ENCODE results near the gene DUSP12. TPM values are rescaled to one million over a fixed set of nuclear protein-coding genes. Genes with fewer than 3 reads are reported as not detected.

DUSP12 gene
- total RNA-seq, 2 experiments from 2014 or later = 24.1 to 27.6 TPM

DNA sequence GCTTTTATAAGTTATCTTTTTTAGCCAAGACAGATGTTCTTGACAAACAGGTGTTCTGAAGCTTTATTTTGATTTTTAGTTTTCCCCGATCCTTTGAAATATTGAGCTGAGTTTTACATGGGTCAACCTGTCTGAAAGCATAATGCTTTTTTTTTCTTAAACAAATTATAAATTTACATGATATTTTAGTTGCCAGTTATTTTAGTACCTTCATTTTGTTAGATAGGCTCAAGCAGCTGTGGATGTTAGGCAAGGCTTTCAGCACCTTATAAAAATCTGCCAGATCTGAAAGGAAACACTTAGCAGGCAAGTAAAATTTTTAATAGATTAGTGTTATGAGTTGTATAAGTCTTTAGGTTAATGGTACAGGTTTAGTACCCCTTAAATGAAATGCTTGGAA is 50.2 kb downstream of the DUSP12 start:
- Mint-ChIP-seq H3K4me3 (no peak overlapping the region), H3K27me3 (ENCODE audit: low read depth) (no peaks in the 10 kb centered on the region), H3K27ac (no peak overlapping the region), H3K4me1 (ENCODE audit: low read depth) (no peaks in the 10 kb centered on the region), H3K36me3 (ENCODE audit: low read depth) (peaks cover 50% of the 10 kb centered on the region), H3K9me3 (ENCODE audit: insufficient read depth) (no peaks in the 10 kb centered on the region)
- DNase-seq = no peak
- no peak for ATAC-seq
- ChIA-PET CTCF (interaction anchor here (1.0 to 1.3 kb wide), 2 partner anchors 130 to 238 kb away, joined by 3 read pairs; no protein-coding TSS in a partner anchor), POLR2A (interaction anchor here (0.6 kb wide), 1 partner anchor 1384 kb away, joined by 4 read pairs; no protein-coding TSS in a partner anchor)

DNA sequence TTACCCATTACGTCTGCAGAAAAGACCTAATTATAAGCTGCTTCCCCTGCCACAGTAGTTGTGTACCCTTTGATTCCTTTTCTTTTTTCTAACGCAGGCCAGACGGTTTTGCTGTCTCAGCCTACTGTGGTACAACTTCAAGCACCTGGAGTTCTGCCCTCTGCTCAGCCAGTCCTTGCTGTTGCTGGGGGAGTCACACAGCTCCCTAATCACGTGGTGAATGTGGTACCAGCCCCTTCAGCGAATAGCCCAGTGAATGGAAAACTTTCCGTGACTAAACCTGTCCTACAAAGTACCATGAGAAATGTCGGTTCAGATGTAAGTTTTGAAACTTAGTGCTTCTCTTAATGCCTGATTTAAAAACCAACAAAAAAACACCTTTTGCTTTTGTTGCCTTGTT is 52.4 kb downstream of the DUSP12 start:
- POLR2A ChIA-PET = no interaction called here

DNA sequence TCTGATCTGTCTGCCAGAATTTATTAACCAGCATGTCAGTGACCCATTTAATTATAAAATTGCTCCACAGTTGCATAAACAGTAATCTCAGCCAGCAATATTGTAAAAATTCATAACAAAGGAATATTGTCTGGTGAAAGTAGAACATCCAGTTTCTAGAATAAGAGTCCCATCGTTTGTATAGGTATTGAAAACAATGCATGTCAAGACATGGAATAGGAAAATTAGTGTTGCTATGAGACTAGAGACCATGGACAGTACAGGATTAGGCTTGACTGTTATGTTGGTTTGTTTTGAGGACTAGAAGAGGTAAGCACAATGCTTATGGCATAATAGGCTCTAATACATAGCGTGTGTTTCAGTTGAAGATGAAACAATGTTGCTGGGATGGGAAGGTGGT is 53.6 kb downstream of the DUSP12 start:
- Mint-ChIP-seq H3K4me3 (no peak overlapping the region), H3K27me3 (ENCODE audit: low read depth) (no peaks in the 10 kb centered on the region), H3K27ac (no peak overlapping the region), H3K4me1 (ENCODE audit: low read depth) (no peaks in the 10 kb centered on the region), H3K36me3 (ENCODE audit: low read depth) (peaks cover 45% of the 10 kb centered on the region), H3K9me3 (ENCODE audit: insufficient read depth) (no peaks in the 10 kb centered on the region)
- CTCF ChIA-PET = interaction anchor here (2.3 kb wide), 1 partner anchor 11 kb away, joined by 16 read pairs; no protein-coding TSS in a partner anchor
- POLR2A ChIA-PET = no interaction called here
- ATAC-seq = no peak
- no peak for DNase-seq

More for the DNA sequence above, 52.4 kb downstream of the DUSP12 start:
- CTCF ChIA-PET = interaction anchor here (0.6 to 2.3 kb wide), 2 partner anchors 9 to 235 kb away, joined by 3 to 16 read pairs; no protein-coding TSS in a partner anchor
- ATAC-seq (no peak), DNase-seq (no peak)
- H3K27me3 Mint-ChIP-seq (ENCODE audit: low read depth) = no peaks in the 10 kb centered on the region
- no peak overlapping the region for H3K27ac Mint-ChIP-seq
- no peaks in the 10 kb centered on the region for H3K9me3 Mint-ChIP-seq (ENCODE audit: insufficient read depth)
- peaks cover 53% of the 10 kb centered on the region for H3K36me3 Mint-ChIP-seq (ENCODE audit: low read depth)
- H3K4me3 Mint-ChIP-seq = no peak overlapping the region
- no peaks in the 10 kb centered on the region for H3K4me1 Mint-ChIP-seq (ENCODE audit: low read depth)

DNA sequence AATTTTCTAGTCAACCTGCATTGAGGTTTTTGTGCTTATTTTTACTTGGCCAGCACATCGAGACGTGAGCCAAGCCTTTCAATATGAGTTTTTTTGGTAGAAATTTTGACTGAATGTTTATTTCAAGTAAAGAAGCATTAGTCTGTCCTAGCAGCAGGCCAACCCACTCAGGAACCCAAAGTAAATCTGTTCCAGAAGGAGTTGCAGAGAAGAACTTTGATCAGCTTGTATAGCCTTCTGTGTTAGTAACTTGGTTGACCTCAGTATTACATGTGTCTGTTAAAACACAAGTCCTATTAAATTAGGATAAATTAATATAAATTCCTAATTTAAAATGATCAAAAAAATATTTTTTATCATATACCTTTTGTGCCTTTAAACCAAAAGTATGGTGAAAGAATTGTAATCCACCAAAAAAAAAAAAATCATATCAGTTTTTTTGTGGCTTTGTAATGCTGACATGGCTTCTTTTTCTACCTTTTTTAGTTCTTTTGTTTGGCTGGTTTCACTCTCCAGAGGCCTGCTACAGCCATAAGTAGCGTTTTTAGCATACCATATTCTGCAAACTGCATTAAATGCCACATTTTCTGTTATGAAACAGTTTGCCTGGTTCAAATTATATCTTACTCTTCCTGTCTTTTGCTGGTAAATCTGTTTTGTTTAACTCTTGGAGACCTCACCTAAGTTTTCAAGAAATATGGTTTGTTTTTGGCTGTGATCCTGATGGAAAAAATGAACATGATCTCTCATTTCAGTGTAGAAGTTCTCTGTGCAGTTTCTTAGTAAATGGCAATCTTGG is 56.0 kb downstream of the DUSP12 start:
- DNase-seq (no peak), ATAC-seq (no peak)
- ChIA-PET CTCF (no interaction called here), POLR2A (no interaction called here)
- Mint-ChIP-seq H3K36me3 (ENCODE audit: low read depth) (peaks cover 53% of the 10 kb centered on the region), H3K9me3 (ENCODE audit: insufficient read depth) (peaks cover 8% of the 10 kb centered on the region), H3K27ac (no peak overlapping the region), H3K4me3 (no peak overlapping the region), H3K4me1 (ENCODE audit: low read depth) (no peaks in the 10 kb centered on the region), H3K27me3 (ENCODE audit: low read depth) (no peaks in the 10 kb centered on the region)

Other genes starting within 250 kb of the DUSP12 start
- under 1 TPM in 1 of 2 experiments, not detected in 1; 0.21 TPM for gene FCGR2A, start 244.3 kb upstream of the DUSP12 start, total RNA-seq
- gene HSPA6, start 225.2 kb upstream of the DUSP12 start, total RNA-seq = 1 to 10 TPM in 1 of 2 experiments, under 1 TPM in 1; 0.94 to 1.1 TPM
- gene FCGR3A, start 200.0 kb upstream of the DUSP12 start, total RNA-seq = under 1 TPM; 0.50 to 0.52 TPM
- not detected for gene FCGR3B, start 118.6 kb upstream of the DUSP12 start, total RNA-seq
- gene FCGR2B, start 86.6 kb upstream of the DUSP12 start, total RNA-seq = not detected
- gene FCRLA, start 42.6 kb upstream of the DUSP12 start, total RNA-seq = not detected
- under 1 TPM; 0.97 TPM for gene FCRLB, start 28.2 kb upstream of the DUSP12 start, total RNA-seq
- 10 to 100 TPM; 15.2 to 17.1 TPM for gene ATF6, start 16.5 kb downstream of the DUSP12 start, total RNA-seq

All from activated CD8-positive, alpha-beta T cell treated with anti-CD3 and anti-CD28 coated beads, Interleukin-2, amount 10 ng/mL, durations not matched to agents 7 days and 5 days (primary cell).